H1 (cell line): Measurements from ENCODE around the gene NHLRC2. TPM values are rescaled to one million over a fixed set of nuclear protein-coding genes. Genes with fewer than 3 reads are reported as not detected.

Source experiments
- CTCF ChIA-PET: fragments of 300-600 bp; sonication (Branson Sonifier 250); formaldehyde crosslinking; loops from one replicate; lab custom pipeline; 2021; ENCODE audit not compliant: partially characterized antibody; lab: Charles Lee
- POLR2A ChIA-PET: fragments of 300-600 bp; sonication (Branson Sonifier 250); formaldehyde crosslinking; loops from one replicate; lab custom pipeline; 2021; ENCODE audit warnings: inconsistent platforms; ENCODE audit not compliant: partially characterized antibody; lab: Charles Lee
- DNase-seq, 2 experiments: peaks; one replicate each; pipeline versions ENCODE4 v3.0.0 to v3.0.0-alpha.2; 2010 to 2022; ENCODE audit warnings: low spot score in 2 of 2, low read depth in 1 of 2, mixed read lengths in 1 of 2
- FAIRE-seq: peaks from 2 replicates; lab custom pipeline; 2011; peaks lifted over from hg19 to GRCh38; lab: Jason Lieb, UNC
- H2AFZ ChIP-seq: 2 replicates; pipeline ENCODE4 v1.8.1; 2012; ENCODE audit warnings: low read length, inconsistent platforms
- H2AK5ac ChIP-seq: 2 replicates; pipeline ENCODE4 v1.6.1; 2013; ENCODE audit warnings: low read depth, low read length
- H2BK120ac ChIP-seq: replicated peaks from 2 replicates; pipeline ENCODE3; 2013; ENCODE audit warnings: low read depth, low read length, inconsistent platforms
- H2BK12ac ChIP-seq: 2 replicates; pipeline ENCODE4 v1.6.1; 2013; ENCODE audit warnings: low read depth, low read length
- H2BK15ac ChIP-seq: 2 replicates; pipeline ENCODE4 v1.6.1; 2013; ENCODE audit warnings: low read length
- H2BK20ac ChIP-seq: 2 replicates; pipeline ENCODE4 v1.6.1; 2013; ENCODE audit warnings: low read length
- H2BK5ac ChIP-seq: 2 replicates; pipeline ENCODE4 v1.6.1; 2013; ENCODE audit warnings: low read depth, low read length
- H3K14ac ChIP-seq: 2 replicates; pipeline ENCODE4 v1.6.1; 2013; ENCODE audit warnings: inconsistent platforms; ENCODE audit not compliant: insufficient read length
- H3K18ac ChIP-seq: 2 replicates; pipeline ENCODE4 v1.6.1; 2013; ENCODE audit warnings: low read length; ENCODE audit errors: extremely low read depth
- H3K23ac ChIP-seq: 2 replicates; pipeline ENCODE4 v1.6.1; 2013; ENCODE audit warnings: inconsistent platforms; ENCODE audit not compliant: insufficient read length
- H3K23me2 ChIP-seq: 2 replicates; pipeline ENCODE4 v1.6.1; 2013; ENCODE audit warnings: low read depth, low read length
- H3K27ac ChIP-seq: 2 replicates; pipeline ENCODE4 v1.6.1; 2011; ENCODE audit warnings: low read depth, low read length, inconsistent platforms
- H3K27me3 ChIP-seq, 4 experiments: replicated peaks in 1 of 4; 1 replicate in 1 of 4; 2 replicates in 3 of 4; pipeline versions ENCODE4 v1.6.1 to v1.8.1; 2011 to 2013; ENCODE audit warnings: low read length in 3 of 4, mild to moderate bottlenecking in 3 of 4, inconsistent platforms in 2 of 4, mixed read lengths in 2 of 4, moderate library complexity in 1 of 4; ENCODE audit not compliant: control insufficient read depth in 3 of 4, insufficient read depth in 3 of 4; ENCODE audit errors: extremely low read depth in 1 of 4
- H3K36me3 ChIP-seq, 4 experiments: 2 replicates each; pipeline versions ENCODE4 v1.6.1 to v1.8.1; 2011 to 2013; ENCODE audit warnings: mild to moderate bottlenecking in 4 of 4, low read length in 3 of 4, moderate library complexity in 2 of 4, control low read depth in 1 of 4, inconsistent platforms in 1 of 4; ENCODE audit not compliant: insufficient read depth in 4 of 4, control insufficient read depth in 2 of 4
- H3K4ac ChIP-seq: replicated peaks from 2 replicates; pipeline ENCODE3; 2013; ENCODE audit warnings: low read length, low read depth, mixed read lengths, inconsistent platforms; ENCODE audit not compliant: insufficient read length
- H3K4me1 ChIP-seq, 4 experiments: replicated peaks in 1 of 4; 1 replicate in 1 of 4; 2 replicates in 3 of 4; pipeline versions ENCODE4 v1.6.1 to v1.8.1; 2011 to 2013; ENCODE audit warnings: low read length in 3 of 4, inconsistent platforms in 2 of 4, mixed read lengths in 1 of 4; ENCODE audit not compliant: insufficient read depth in 4 of 4, control insufficient read depth in 3 of 4
- H3K4me2 ChIP-seq, 2 experiments: 2 replicates each; pipeline versions ENCODE4 v1.6.1 to v1.8.1; 2011 to 2013; ENCODE audit warnings: low read depth in 2 of 2, low read length in 2 of 2, control low read depth in 1 of 2, inconsistent platforms in 1 of 2, mild to moderate bottlenecking in 1 of 2; ENCODE audit not compliant: insufficient read depth in 1 of 2
- H3K4me3 ChIP-seq, 4 experiments: fragments of 200-600, 300-600 bp in 1 of 4; sonication (generic), shearing (Covaris generic), sonication (Bioruptor Twin) in 1 of 4; 2 replicates each; pipeline versions ENCODE4 v1.5.1 to v1.8.1; 2011 to 2016; ENCODE audit warnings: low read length in 4 of 4, low read depth in 3 of 4, control low read depth in 2 of 4, inconsistent platforms in 2 of 4, mild to moderate bottlenecking in 2 of 4, mixed read lengths in 1 of 4, moderate library complexity in 1 of 4; ENCODE audit not compliant: insufficient read depth in 2 of 4; ENCODE audit errors: extremely low read depth in 1 of 4
- H3K56ac ChIP-seq: replicated peaks from 2 replicates; pipeline ENCODE3; 2013; ENCODE audit warnings: low read depth, mild to moderate bottlenecking, mixed read lengths, low read length, inconsistent platforms; ENCODE audit not compliant: insufficient read length
- H3K79me1 ChIP-seq: 2 replicates; pipeline ENCODE4 v1.6.1; 2013; ENCODE audit warnings: low read depth, low read length, control low read depth
- H3K79me2 ChIP-seq, 2 experiments: 2 replicates each; pipeline versions ENCODE4 v1.6.1 to v1.8.1; 2012 to 2013; ENCODE audit warnings: low read length in 2 of 2, mild to moderate bottlenecking in 2 of 2, inconsistent platforms in 1 of 2; ENCODE audit not compliant: insufficient read depth in 2 of 2, control insufficient read depth in 1 of 2
- H3K9ac ChIP-seq, 4 experiments: replicated peaks in 1 of 4; 1 replicate in 1 of 4; 2 replicates in 3 of 4; pipeline versions ENCODE4 v1.6.1 to v1.8.1; 2011 to 2013; ENCODE audit warnings: low read depth in 3 of 4, low read length in 3 of 4, control low read depth in 2 of 4, mild to moderate bottlenecking in 2 of 4, moderate library complexity in 2 of 4, inconsistent platforms in 1 of 4; ENCODE audit errors: extremely low read depth in 1 of 4
- H3K9me3 ChIP-seq, 2 experiments: 2 replicates each; pipeline versions ENCODE4 v1.6.1 to v1.8.1; 2012 to 2013; ENCODE audit warnings: mild to moderate bottlenecking in 2 of 2, moderate library complexity in 2 of 2, control low read depth in 1 of 2, inconsistent platforms in 1 of 2, low read depth in 1 of 2, low read length in 1 of 2, mixed read lengths in 1 of 2; ENCODE audit not compliant: insufficient read depth in 2 of 2
- H4K20me1 ChIP-seq, 2 experiments: replicated peaks in 1 of 2; 2 replicates each; pipeline versions ENCODE3 to v1.8.1; 2011 to 2013; ENCODE audit warnings: inconsistent platforms in 2 of 2, low read length in 2 of 2, mild to moderate bottlenecking in 1 of 2; ENCODE audit not compliant: insufficient read depth in 2 of 2, control insufficient read depth in 1 of 2
- H4K5ac ChIP-seq: 2 replicates; pipeline ENCODE4 v1.6.1; 2013; ENCODE audit warnings: low read length, low read depth, mixed read lengths, inconsistent platforms; ENCODE audit not compliant: insufficient read length
- H4K8ac ChIP-seq: 2 replicates; pipeline ENCODE4 v1.8.0; 2013; ENCODE audit warnings: mild to moderate bottlenecking, moderate library complexity, low read length, inconsistent platforms; ENCODE audit not compliant: insufficient read depth; ENCODE audit errors: extremely low read depth
- H4K91ac ChIP-seq: replicated peaks from 2 replicates; pipeline ENCODE3; 2013; ENCODE audit warnings: low read length, mixed read lengths, inconsistent platforms; ENCODE audit not compliant: insufficient read length
- EGR1 ChIP-seq: IDR thresholded peaks from 2 replicates; pipeline ENCODE4 v1.6.1; 2011; ENCODE audit warnings: low read depth, low read length, borderline replicate concordance
- JUN ChIP-seq: IDR thresholded peaks from 2 replicates; pipeline ENCODE4 v1.6.1; 2011; ENCODE audit warnings: low read depth, mild to moderate bottlenecking, improper control_type of control experiment, low read length
- TAF7 ChIP-seq: optimal IDR thresholded peaks from 2 replicates; pipeline ENCODE3; 2011; ENCODE audit warnings: low read depth, mild to moderate bottlenecking, inconsistent platforms, low read length, moderate library complexity, borderline replicate concordance
- WGBS, 2 experiments: shearing (Covaris generic) in 1 of 2; methylation state at CpG; one replicate each; pipeline versions ENCODE4 v1.1.6 to v1.1.7; 2013 to 2015; ENCODE audit warnings: low lambda C conversion rate in 2 of 2, mixed read lengths in 2 of 2, inconsistent platforms in 1 of 2, low coverage in 1 of 2, missing lambda C conversion rate in 1 of 2; ENCODE audit not compliant: insufficient replicate concordance in 2 of 2, insufficient coverage in 1 of 2, insufficient read length in 1 of 2; ENCODE audit errors: extremely low coverage in 1 of 2, missing lambda C conversion rate in 1 of 2; 5-methylcytosine and 5-hydroxymethylcytosine counted together
- polyA plus RNA-seq, 7 experiments: library from polyadenylated mRNA; depleted of rRNA in 3 of 7; stranded (reverse) in 5 of 7; unstranded in 2 of 7; fragments of >200 nt in 5 of 7; fragments of 200-250 nt in 2 of 7; gene quantifications; 1 replicate in 5 of 7; 2 replicates in 1 of 7; 4 replicates in 1 of 7; pipeline versions ENCODE4 v1.2.1 to v1.2.3, GENCODE V29; 2011 to 2013; ENCODE audit warnings: missing spikeins in 2 of 7, mixed read lengths in 2 of 7
- total RNA-seq: library from RNA; stranded (reverse); fragmentation: NEBNext Ultra II Directional; extraction: Animal tissue kit (Norgen Biotek cat#: 25700); gene quantifications from 2 replicates; pipeline ENCODE4 v1.2.1, GENCODE V29; 2021

NHLRC2 gene
- total and polyA plus RNA-seq, 2 of the 8 experiments (the other 6 are each of a cell fraction or from before 2014, with no cell fraction given): 4.9 to 25.6 TPM

GRCh38 chr10:113875212-113875611 is 20.8 kb downstream of the NHLRC2 start:
- DNase-seq (no peak), FAIRE-seq (peak; percentile 19)
- Histone ChIP-seq H3K9ac (no peak overlapping the region), H4K8ac (no peak overlapping the region), H3K27ac (no peak overlapping the region), H2BK15ac (no peak overlapping the region), H3K4me3 (no peak overlapping the region), H3K27me3 (no peaks in the 10 kb centered on the region), H2BK5ac (no peak overlapping the region), H3K18ac (no peak overlapping the region), H2BK12ac (no peak overlapping the region), H3K4me2 (no peak overlapping the region), H2AFZ (no peak overlapping the region), H3K56ac (no peak overlapping the region), H3K36me3 (peaks cover 0 to 13% (median 3%) of the 10 kb centered on the region in 4 experiments; a peak in 3 of 8 replicates), H3K79me1 (no peaks in the 10 kb centered on the region), H3K23me2 (no peaks in the 10 kb centered on the region; the same call in 1 of the 2 replicates), H2BK120ac (no peak overlapping the region), H2BK20ac (no peak overlapping the region), H3K79me2 (peaks cover 0 to 42% of the 10 kb centered on the region in 2 experiments; a peak in 3 of 4 replicates), H4K91ac (no peak overlapping the region), H3K14ac (no peak overlapping the region), H3K4ac (no peak overlapping the region), H3K23ac (no peak overlapping the region), H4K20me1 (no peaks in the 10 kb centered on the region), H3K9me3 (no peaks in the 10 kb centered on the region), H2AK5ac (no peak overlapping the region), H4K5ac (no peak overlapping the region), H3K4me1 (no peaks in the 10 kb centered on the region)
- CTCF ChIA-PET: interaction anchor here (0.6 kb wide), 1 partner anchor 228 kb away, joined by 3 read pairs; no protein-coding TSS in a partner anchor
- WGBS, 2 experiments: 92% methylated on average over 1 of the region's 1 CpG; no CpG with 5 or more reads in 1 of the 2 experiments
- POLR2A ChIA-PET: interaction anchor here (1.5 kb wide), 1 partner anchor 22 kb away, joined by 5 read pairs; the partner anchor contains the start of genes DCLRE1A and NHLRC2
- TF ChIP-seq EGR1 (no peak), TAF7 (no peak), JUN (no peak)
